ENCODE data around the gene DXO.
"Not testable (repeated sequence)": the region's sequence is repeated elsewhere in the genome, so short reads cannot be mapped to it uniquely, and the experiment has no call there.

DNA sequence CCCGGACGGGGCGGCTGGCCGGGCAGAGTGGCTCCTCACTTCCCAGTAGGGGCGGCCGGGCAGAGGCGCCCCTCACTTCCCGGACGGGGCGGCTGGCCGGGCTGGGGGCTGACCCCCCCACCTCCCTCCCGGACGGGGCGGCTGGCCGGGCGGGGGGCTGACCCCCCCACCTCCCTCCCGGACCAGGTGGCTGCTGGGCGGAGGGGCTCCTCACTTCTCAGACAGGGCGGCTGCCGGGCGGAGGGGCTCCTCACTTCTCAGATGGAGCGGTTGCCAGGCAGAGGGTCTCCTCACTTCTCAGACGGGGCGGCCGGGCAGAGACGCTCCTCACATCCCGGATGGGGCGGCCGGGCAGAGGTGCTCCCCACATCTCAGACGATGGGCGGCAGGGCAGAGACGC is 39.8 kb downstream of the DXO start:
- TF ChIP-seq, protein P1, sequence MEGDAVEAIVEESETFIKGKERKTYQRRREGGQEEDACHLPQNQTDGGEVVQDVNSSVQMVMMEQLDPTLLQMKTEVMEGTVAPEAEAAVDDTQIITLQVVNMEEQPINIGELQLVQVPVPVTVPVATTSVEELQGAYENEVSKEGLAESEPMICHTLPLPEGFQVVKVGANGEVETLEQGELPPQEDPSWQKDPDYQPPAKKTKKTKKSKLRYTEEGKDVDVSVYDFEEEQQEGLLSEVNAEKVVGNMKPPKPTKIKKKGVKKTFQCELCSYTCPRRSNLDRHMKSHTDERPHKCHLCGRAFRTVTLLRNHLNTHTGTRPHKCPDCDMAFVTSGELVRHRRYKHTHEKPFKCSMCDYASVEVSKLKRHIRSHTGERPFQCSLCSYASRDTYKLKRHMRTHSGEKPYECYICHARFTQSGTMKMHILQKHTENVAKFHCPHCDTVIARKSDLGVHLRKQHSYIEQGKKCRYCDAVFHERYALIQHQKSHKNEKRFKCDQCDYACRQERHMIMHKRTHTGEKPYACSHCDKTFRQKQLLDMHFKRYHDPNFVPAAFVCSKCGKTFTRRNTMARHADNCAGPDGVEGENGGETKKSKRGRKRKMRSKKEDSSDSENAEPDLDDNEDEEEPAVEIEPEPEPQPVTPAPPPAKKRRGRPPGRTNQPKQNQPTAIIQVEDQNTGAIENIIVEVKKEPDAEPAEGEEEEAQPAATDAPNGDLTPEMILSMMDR (IDR thresholded peaks at IDR 0.05): not testable (repeated sequence)
- TF ChIP-seq POLR2A (IDR thresholded peaks at IDR 0.05): not testable (repeated sequence)
